HepG2 (cell line): ENCODE results near the gene NAB2. TPM values are rescaled to one million over a fixed set of nuclear protein-coding genes. Genes with fewer than 3 reads are reported as not detected.
A peak's percentile ranks its signal among the peaks of the same experiment; 100 is the strongest.

Source experiments
- CENPT ChIP-seq: sonication (generic); formaldehyde crosslinking; IDR thresholded peaks from 2 replicates; pipeline ENCODE4 v1.8.0; 2022; ENCODE audit warnings: low read depth, mild to moderate bottlenecking, moderate library complexity, missing genetic modification reagents
- EZH2 ChIP-seq: conservative IDR thresholded peaks from 2 replicates; pipeline ENCODE4 v1.6.1; 2012; ENCODE audit warnings: mild to moderate bottlenecking, low read depth, low read length, moderate library complexity
- KDM3A ChIP-seq: IDR thresholded peaks from 2 replicates; pipeline ENCODE4 v1.6.1; 2018; ENCODE audit warnings: low read depth, missing compliant biosample characterization
- MAF1 ChIP-seq: sonication (generic); formaldehyde crosslinking; IDR thresholded peaks from 2 replicates; pipeline ENCODE4 v1.5.0; 2020; ENCODE audit warnings: missing genetic modification reagents, borderline replicate concordance
- MXI1 ChIP-seq: IDR thresholded peaks from 3 replicates; pipeline ENCODE4 v1.6.1; 2012; ENCODE audit warnings: low read depth, low read length, inconsistent platforms, borderline replicate concordance
- NR2F2 ChIP-seq: IDR thresholded peaks from 2 replicates; pipeline ENCODE4 v1.6.1; 2012; ENCODE audit warnings: low read depth, inconsistent platforms, borderline replicate concordance
- PHF21A ChIP-seq: sonication (generic); formaldehyde crosslinking; IDR thresholded peaks from 2 replicates; pipeline ENCODE4 v1.5.0; 2020; ENCODE audit warnings: mild to moderate bottlenecking, missing genetic modification reagents
- RFX3 ChIP-seq: IDR thresholded peaks from 2 replicates; pipeline ENCODE4 v1.6.1; 2016; ENCODE audit warnings: missing biosample characterization, missing genetic modification reagents
- TOE1 ChIP-seq: sonication (generic); formaldehyde crosslinking; IDR thresholded peaks from 2 replicates; pipeline ENCODE4 v1.4.0; 2020; ENCODE audit warnings: mild to moderate bottlenecking, missing genetic modification reagents
- YEATS2 ChIP-seq: sonication (generic); formaldehyde crosslinking; IDR thresholded peaks from 2 replicates; pipeline ENCODE4 v1.4.0; 2020; ENCODE audit warnings: missing genetic modification reagents, borderline replicate concordance
- ZBTB1 ChIP-seq: sonication (generic); formaldehyde crosslinking; IDR thresholded peaks from 2 replicates; pipeline ENCODE4 v1.4.0; 2020; ENCODE audit warnings: missing genetic modification reagents, borderline replicate concordance
- ZFP36L1 ChIP-seq: sonication (generic); formaldehyde crosslinking; IDR thresholded peaks from 2 replicates; pipeline ENCODE4 v1.8.0; 2022; ENCODE audit warnings: mild to moderate bottlenecking, missing genetic modification reagents, moderate library complexity
- ZFP90 ChIP-seq: sonication (generic); formaldehyde crosslinking; IDR thresholded peaks from 2 replicates; pipeline ENCODE4 v1.8.0; 2022; ENCODE audit warnings: missing genetic modification reagents, mild to moderate bottlenecking, inconsistent platforms, borderline replicate concordance
- ZNF230 ChIP-seq: sonication (generic); formaldehyde crosslinking; IDR thresholded peaks from 2 replicates; pipeline ENCODE4 v1.4.0; 2020; ENCODE audit warnings: mild to moderate bottlenecking, missing genetic modification reagents
- ZNF260 ChIP-seq: sonication (generic); formaldehyde crosslinking; IDR thresholded peaks from 2 replicates; pipeline ENCODE4 v1.4.0; 2020; ENCODE audit warnings: missing genetic modification reagents, low read depth, mild to moderate bottlenecking, borderline replicate concordance
- ZNF619 ChIP-seq: sonication (generic); formaldehyde crosslinking; IDR thresholded peaks from 2 replicates; pipeline ENCODE4 v1.4.0; 2020; ENCODE audit warnings: mild to moderate bottlenecking, missing genetic modification reagents
- ZNF776 ChIP-seq: sonication (generic); formaldehyde crosslinking; IDR thresholded peaks from 2 replicates; pipeline ENCODE4 v1.4.0; 2020; ENCODE audit warnings: mild to moderate bottlenecking, missing genetic modification reagents
- ZNF790 ChIP-seq: sonication (generic); formaldehyde crosslinking; IDR thresholded peaks from 2 replicates; pipeline ENCODE4 v1.8.0; 2022; ENCODE audit warnings: missing genetic modification reagents, mild to moderate bottlenecking, borderline replicate concordance
- ZSCAN30 ChIP-seq: sonication (generic); formaldehyde crosslinking; IDR thresholded peaks from 2 replicates; pipeline ENCODE4 v1.5.0; 2020; ENCODE audit warnings: mild to moderate bottlenecking, missing genetic modification reagents
- polyA plus RNA-seq, 8 experiments: library from polyadenylated mRNA; depleted of rRNA in 3 of 8; stranded (reverse) in 7 of 8; unstranded in 1 of 8; fragments of >200 nt; fragmentation: Illumina TruSeq in 4 of 8; extraction: Trizol in 4 of 8; gene quantifications; 2 replicates each; pipeline versions ENCODE4 v1.2.1 to v1.2.3, GENCODE V29; 2011 to 2016; ENCODE audit warnings: low read depth in 4 of 8, missing spikeins in 1 of 8, mixed read lengths in 1 of 8; ENCODE audit not compliant: insufficient read depth in 1 of 8
- total RNA-seq, 5 experiments: library from RNA; depleted of rRNA; stranded (reverse); fragments of >200 nt; fragmentation: Illumina TruSeq; extraction: Trizol; gene quantifications; 2 replicates each; pipeline ENCODE4 v1.2.3, GENCODE V29; 2016; ENCODE audit warnings: low read depth in 1 of 5
- TF ChIP-seq, protein P1 (sequence below): sonication (generic); formaldehyde crosslinking; IDR thresholded peaks from 2 replicates; pipeline ENCODE4 v1.5.1; 2020; ENCODE audit warnings: mild to moderate bottlenecking, missing genetic modification reagents
- TF ChIP-seq, protein P2 (sequence below), 2 experiments: sonication (generic) in 1 of 2; formaldehyde crosslinking in 1 of 2; IDR thresholded peaks; 2 replicates each; pipeline versions ENCODE4 v1.4.0 to v1.6.1; 2018 to 2020; ENCODE audit warnings: missing genetic modification reagents in 2 of 2, borderline replicate concordance in 1 of 2, low read depth in 1 of 2, mild to moderate bottlenecking in 1 of 2, missing biosample characterization in 1 of 2
- TF ChIP-seq, protein P3 (sequence below): sonication (generic); formaldehyde crosslinking; IDR thresholded peaks from 2 replicates; pipeline ENCODE4 v1.5.0; 2020; ENCODE audit warnings: missing genetic modification reagents, mild to moderate bottlenecking, borderline replicate concordance
- TF ChIP-seq, protein P4 (sequence below): IDR thresholded peaks from 2 replicates; pipeline ENCODE4 v1.6.1; 2018; ENCODE audit warnings: missing genetic modification reagents

Gene NAB2
- total and polyA plus RNA-seq, 2 of the 13 experiments (the other 11 are each of a cell fraction or from before 2014, with no cell fraction given) = 11.7 to 12.9 TPM

DNA sequence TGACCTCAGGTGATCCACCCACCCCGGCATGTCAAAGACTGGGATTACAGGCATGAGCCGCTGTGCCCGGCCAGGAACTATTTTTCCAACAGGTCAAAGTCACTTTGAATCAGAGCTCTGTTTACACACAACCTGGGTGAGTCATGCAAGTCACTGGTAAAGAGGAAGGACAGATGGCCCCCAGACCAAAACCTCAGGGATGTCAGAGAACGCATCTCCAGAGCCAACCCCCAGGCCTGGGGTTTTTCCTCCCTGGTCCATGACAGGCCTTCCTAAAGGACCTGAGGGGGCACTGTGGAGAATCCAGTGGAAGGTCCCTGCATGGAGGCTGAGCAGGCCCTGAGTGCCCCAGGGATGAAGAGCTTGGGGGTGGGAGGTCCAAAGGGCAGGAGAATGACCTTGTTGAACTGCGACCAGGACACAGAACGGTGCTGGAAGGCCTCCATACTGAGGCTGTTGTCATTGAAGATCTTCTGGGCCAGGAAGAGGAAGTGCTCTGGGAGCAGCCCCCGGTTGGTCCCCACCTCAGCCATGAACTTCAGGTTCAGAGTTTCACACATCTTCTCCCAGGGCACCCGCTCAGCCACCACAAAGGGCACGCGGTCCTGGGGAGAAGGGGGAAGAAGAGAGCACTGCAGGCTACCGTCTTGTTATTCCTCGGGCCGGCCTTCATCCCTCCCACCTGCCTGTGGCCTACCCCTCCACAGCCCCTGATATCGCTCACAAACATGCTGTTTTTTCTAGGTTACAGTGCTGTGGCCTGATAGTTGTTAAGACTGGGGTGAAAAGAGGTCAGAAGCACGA is 13.2 kb downstream of the NAB2 start (continued):
- TF ChIP-seq ZSCAN30 (CRISPR knock-in tag) (peak; percentile 69; the same call in 1 of the 2 replicates), MXI1 (peak; percentile 58; the same call in 1 of the 3 replicates), ZNF619 (CRISPR knock-in tag) (no peak), PHF21A (CRISPR knock-in tag) (peak; percentile 100), KDM3A (CRISPR knock-in tag) (0 out of 2 replicates have a peak, but pooled peaks have one; percentile 9), ZNF776 (CRISPR knock-in tag) (no peak), ZNF230 (CRISPR knock-in tag) (no peak), MAF1 (CRISPR knock-in tag) (peak; percentile 15; the same call in 1 of the 2 replicates), ZNF260 (CRISPR knock-in tag) (no peak), RFX3 (CRISPR knock-in tag) (no peak), ZFP36L1 (CRISPR knock-in tag) (peak; percentile 16; the same call in 1 of the 2 replicates), ZBTB1 (no peak), EZH2 (no peak), TOE1 (no peak), YEATS2 (no peak), NR2F2 (peak; percentile 22), CENPT (CRISPR knock-in tag) (no peak), ZFP90 (CRISPR knock-in tag) (no peak), ZNF790 (CRISPR knock-in tag) (no peak; the same call in 1 of the 2 replicates)
- TF ChIP-seq, protein P1, sequence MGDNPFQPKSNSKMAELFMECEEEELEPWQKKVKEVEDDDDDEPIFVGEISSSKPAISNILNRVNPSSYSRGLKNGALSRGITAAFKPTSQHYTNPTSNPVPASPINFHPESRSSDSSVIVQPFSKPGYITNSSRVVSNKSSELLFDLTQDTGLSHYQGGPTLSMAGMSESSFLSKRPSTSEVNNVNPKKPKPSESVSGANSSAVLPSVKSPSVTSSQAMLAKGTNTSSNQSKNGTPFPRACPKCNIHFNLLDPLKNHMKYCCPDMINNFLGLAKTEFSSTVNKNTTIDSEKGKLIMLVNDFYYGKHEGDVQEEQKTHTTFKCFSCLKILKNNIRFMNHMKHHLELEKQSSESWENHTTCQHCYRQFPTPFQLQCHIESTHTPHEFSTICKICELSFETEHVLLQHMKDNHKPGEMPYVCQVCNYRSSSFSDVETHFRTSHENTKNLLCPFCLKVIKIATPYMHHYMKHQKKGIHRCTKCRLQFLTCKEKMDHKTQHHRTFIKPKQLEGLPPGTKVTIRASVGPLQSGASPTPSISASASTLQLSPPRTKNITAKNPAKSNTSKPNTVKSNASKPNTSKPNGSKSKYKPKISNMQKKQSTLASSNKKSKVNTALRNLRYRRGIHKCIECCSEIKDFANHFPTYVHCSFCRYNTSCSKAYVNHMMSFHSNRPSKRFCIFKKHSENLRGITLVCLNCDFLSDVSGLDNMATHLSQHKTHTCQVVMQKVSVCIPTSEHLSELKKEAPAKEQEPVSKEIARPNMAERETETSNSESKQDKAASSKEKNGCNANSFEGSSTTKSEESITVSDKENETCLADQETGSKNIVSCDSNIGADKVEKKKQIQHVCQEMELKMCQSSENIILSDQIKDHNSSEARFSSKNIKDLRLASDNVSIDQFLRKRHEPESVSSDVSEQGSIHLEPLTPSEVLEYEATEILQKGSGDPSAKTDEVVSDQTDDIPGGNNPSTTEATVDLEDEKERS (CRISPR knock-in tag) = 0 out of 2 replicates have a peak, but pooled peaks have one; percentile 19
- TF ChIP-seq, protein P2, sequence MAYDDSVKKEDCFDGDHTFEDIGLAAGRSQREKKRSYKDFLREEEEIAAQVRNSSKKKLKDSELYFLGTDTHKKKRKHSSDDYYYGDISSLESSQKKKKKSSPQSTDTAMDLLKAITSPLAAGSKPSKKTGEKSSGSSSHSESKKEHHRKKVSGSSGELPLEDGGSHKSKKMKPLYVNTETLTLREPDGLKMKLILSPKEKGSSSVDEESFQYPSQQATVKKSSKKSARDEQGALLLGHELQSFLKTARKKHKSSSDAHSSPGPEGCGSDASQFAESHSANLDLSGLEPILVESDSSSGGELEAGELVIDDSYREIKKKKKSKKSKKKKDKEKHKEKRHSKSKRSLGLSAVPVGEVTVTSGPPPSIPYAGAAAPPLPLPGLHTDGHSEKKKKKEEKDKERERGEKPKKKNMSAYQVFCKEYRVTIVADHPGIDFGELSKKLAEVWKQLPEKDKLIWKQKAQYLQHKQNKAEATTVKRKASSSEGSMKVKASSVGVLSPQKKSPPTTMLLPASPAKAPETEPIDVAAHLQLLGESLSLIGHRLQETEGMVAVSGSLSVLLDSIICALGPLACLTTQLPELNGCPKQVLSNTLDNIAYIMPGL (CRISPR knock-in tag; IDR thresholded peaks at IDR 0.05; ENCODE audit: borderline replicate concordance in 1 of 2, low read depth in 1 of 2) = peak in 1 of 2 experiments; percentile 61
- TF ChIP-seq, protein P3, sequence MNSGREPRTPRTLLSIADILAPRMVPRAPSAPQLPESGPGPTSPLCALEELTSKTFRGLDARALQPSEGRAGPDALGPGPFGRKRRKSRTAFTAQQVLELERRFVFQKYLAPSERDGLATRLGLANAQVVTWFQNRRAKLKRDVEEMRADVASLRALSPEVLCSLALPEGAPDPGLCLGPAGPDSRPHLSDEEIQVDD (CRISPR knock-in tag) = no peak
- TF ChIP-seq, protein P4, sequence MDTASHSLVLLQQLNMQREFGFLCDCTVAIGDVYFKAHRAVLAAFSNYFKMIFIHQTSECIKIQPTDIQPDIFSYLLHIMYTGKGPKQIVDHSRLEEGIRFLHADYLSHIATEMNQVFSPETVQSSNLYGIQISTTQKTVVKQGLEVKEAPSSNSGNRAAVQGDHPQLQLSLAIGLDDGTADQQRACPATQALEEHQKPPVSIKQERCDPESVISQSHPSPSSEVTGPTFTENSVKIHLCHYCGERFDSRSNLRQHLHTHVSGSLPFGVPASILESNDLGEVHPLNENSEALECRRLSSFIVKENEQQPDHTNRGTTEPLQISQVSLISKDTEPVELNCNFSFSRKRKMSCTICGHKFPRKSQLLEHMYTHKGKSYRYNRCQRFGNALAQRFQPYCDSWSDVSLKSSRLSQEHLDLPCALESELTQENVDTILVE (CRISPR knock-in tag) = no peak; the same call in 1 of the 2 replicates
